MCF 10A (cell line): ENCODE measurements around the gene CIT. TPM values are rescaled to one million over a fixed set of nuclear protein-coding genes. Genes with fewer than 3 reads are reported as not detected.

Experiments used
- BruUV-seq: library from RNA; stranded (reverse); fragments of 400-500 nt; replicated peaks from 2 replicates; lab custom pipeline; 2021; lab: Mats Ljungman, UMichigan
- CTCF ChIA-PET: fragments of 300-600 bp; sonication (Branson Sonifier 250); formaldehyde crosslinking; extraction: SDS; loops from one replicate; lab custom pipeline; 2021; ENCODE audit warnings: antibody characterized with exemption, inconsistent platforms; lab: Yijun Ruan, JAX
- POLR2A ChIA-PET: fragments of 300-600, 350-650 bp; sonication (Branson Sonifier 250); formaldehyde crosslinking; extraction: SDS; loops from one replicate; lab custom pipeline; 2020; ENCODE audit warnings: antibody characterized with exemption, inconsistent platforms; lab: Yijun Ruan, JAX
- DNase-seq: peaks from one replicate; pipeline ENCODE4 v3.0.0-alpha.2; 2018; ENCODE audit not compliant: unreplicated experiment
- H3K27ac Mint-ChIP-seq: one replicate; pipeline ENCODE4 v1.8.0; 2022; ENCODE audit warnings: mild to moderate bottlenecking, low read depth, mixed read lengths; ENCODE audit not compliant: unreplicated experiment
- H3K27me3 Mint-ChIP-seq: one replicate; pipeline ENCODE4 v1.8.0; 2022; ENCODE audit warnings: mixed read lengths; ENCODE audit not compliant: insufficient read depth, unreplicated experiment
- H3K36me3 Mint-ChIP-seq: one replicate; pipeline ENCODE4 v1.8.0; 2022; ENCODE audit warnings: mild to moderate bottlenecking, moderate library complexity, mixed read lengths; ENCODE audit not compliant: insufficient read depth, unreplicated experiment
- H3K4me1 Mint-ChIP-seq: one replicate; pipeline ENCODE4 v1.8.0; 2022; ENCODE audit warnings: mixed read lengths; ENCODE audit not compliant: insufficient read depth, unreplicated experiment
- H3K4me3 Mint-ChIP-seq: one replicate; pipeline ENCODE4 v1.8.0; 2022; ENCODE audit warnings: mild to moderate bottlenecking, moderate library complexity, mixed read lengths; ENCODE audit not compliant: unreplicated experiment
- H3K9me3 Mint-ChIP-seq: one replicate; pipeline ENCODE4 v1.8.0; 2022; ENCODE audit warnings: mixed read lengths; ENCODE audit not compliant: unreplicated experiment
- intact Hi-C: fragments of 100-400 bp; cut with micrococcal nuclease; formaldehyde crosslinking; loops from 2 replicates; pipeline ENCODE4 v1.14.1; 2022
- total RNA-seq: library from RNA; stranded (reverse); gene quantifications from 2 replicates; pipeline ENCODE4 v1.2.3, GENCODE V29; 2022
- TF ChIP-seq, protein P1 (sequence below): fragments of 200-600 bp; IDR thresholded peaks from one replicate; pipeline ENCODE4 v1.8.0; 2022; ENCODE audit warnings: antibody characterized with exemption, mild to moderate bottlenecking; ENCODE audit not compliant: unreplicated experiment

The CIT gene
- total RNA-seq, 1 experiment from 2014 or later: 25.0 TPM

DNA sequence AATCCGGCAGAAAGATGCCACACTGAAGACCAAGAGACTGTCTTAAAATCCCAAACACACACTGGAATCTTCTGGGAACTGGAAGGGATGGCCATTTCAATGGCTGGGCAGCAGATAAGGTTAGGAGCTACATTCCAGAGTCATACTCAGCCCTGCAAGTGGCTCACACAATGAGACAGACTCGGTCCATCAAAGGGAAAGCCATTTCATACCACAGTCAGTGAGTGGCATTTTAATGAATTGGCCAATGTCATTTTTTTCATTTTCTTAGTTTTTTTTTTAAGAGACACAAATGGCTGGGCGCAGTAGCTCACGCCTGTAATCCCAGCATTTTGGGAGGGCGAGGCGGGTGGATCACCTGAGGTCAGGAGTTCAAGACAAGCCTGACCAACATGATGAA lies 17.9 kb downstream of the CIT start:
- intact Hi-C loops: no loop called here
- no peak overlapping the region for H3K27ac Mint-ChIP-seq
- H3K36me3 Mint-ChIP-seq: peaks cover 14% of the 10 kb centered on the region
- DNase-seq: no peak
- no TSS peak for BruUV-seq
- H3K27me3 Mint-ChIP-seq: no peaks in the 10 kb centered on the region
- H3K4me1 Mint-ChIP-seq: no peaks in the 10 kb centered on the region
- H3K9me3 Mint-ChIP-seq: no peaks in the 10 kb centered on the region
- TF ChIP-seq, protein P1, sequence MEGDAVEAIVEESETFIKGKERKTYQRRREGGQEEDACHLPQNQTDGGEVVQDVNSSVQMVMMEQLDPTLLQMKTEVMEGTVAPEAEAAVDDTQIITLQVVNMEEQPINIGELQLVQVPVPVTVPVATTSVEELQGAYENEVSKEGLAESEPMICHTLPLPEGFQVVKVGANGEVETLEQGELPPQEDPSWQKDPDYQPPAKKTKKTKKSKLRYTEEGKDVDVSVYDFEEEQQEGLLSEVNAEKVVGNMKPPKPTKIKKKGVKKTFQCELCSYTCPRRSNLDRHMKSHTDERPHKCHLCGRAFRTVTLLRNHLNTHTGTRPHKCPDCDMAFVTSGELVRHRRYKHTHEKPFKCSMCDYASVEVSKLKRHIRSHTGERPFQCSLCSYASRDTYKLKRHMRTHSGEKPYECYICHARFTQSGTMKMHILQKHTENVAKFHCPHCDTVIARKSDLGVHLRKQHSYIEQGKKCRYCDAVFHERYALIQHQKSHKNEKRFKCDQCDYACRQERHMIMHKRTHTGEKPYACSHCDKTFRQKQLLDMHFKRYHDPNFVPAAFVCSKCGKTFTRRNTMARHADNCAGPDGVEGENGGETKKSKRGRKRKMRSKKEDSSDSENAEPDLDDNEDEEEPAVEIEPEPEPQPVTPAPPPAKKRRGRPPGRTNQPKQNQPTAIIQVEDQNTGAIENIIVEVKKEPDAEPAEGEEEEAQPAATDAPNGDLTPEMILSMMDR: no peak
- H3K4me3 Mint-ChIP-seq: no peak overlapping the region
- ChIA-PET CTCF (no interaction called here), POLR2A (no interaction called here)

DNA sequence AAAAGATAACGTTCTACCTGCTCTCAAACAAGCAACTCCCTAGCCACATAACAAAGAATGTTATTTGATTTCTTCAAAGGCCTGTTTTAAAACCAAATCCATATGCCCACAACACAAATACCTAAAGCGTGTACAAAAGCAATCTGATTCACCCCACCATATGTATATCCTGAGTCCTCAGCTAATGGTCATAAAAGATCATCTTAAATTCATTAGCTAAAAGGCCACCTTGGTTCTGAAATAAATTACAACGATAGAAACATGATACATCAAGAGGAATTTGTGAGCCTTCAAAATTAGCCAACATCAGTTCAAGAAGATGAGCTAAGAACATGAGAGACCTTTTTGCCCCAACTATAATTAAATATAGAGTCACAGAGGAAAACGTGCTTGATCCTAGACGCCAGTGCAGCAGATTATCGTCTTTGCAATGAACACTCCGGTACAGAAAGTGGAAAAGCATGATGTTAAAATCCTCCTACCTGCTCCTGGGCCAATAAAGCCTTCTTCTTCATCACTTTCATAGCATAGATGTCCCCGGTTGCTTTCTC lies 20.0 kb downstream of the CIT start:
- TF ChIP-seq, protein P1: no peak
- H3K27ac Mint-ChIP-seq: peak overlapping the region; percentile 61
- intact Hi-C loops: no loop called here
- no peaks in the 10 kb centered on the region for H3K4me1 Mint-ChIP-seq
- CTCF ChIA-PET: interaction anchor here (0.8 to 1.3 kb wide), 3 partner anchors 11 to 19 kb away, joined by 3 to 4 read pairs (median 4); no protein-coding TSS in a partner anchor
- no peak overlapping the region for H3K4me3 Mint-ChIP-seq
- H3K9me3 Mint-ChIP-seq: no peaks in the 10 kb centered on the region
- no peak for DNase-seq
- no peaks in the 10 kb centered on the region for H3K27me3 Mint-ChIP-seq
- peaks cover 14% of the 10 kb centered on the region for H3K36me3 Mint-ChIP-seq
- POLR2A ChIA-PET: interaction anchor here (0.8 kb wide), 1 partner anchor 46 kb away, joined by 4 read pairs; no protein-coding TSS in a partner anchor
- no TSS peak for BruUV-seq

DNA sequence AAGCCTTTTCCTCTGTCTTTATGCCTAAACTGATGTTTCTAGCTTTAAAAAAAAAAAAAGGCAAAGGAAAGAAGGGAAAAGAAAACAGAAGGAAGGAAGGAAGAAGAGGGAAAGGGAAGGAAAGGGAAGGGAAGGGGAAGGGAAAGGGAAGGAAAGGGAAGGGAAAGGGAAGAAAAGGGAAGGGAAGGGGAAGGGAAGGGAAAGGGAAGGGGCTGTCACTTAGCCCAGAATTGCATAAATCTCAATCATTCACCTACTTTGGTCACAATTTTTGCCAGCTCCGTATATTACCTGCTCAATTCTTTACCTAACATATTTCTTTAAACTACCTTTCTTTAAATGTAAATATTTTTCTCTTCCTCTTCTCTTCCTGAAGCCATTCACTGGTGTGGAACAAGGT lies 26.8 kb downstream of the CIT start:
- Mint-ChIP-seq H3K9me3 (no peaks in the 10 kb centered on the region), H3K4me3 (no peak overlapping the region), H3K27me3 (no peaks in the 10 kb centered on the region), H3K36me3 (peaks cover 18% of the 10 kb centered on the region), H3K27ac (peak overlapping the region; percentile 42), H3K4me1 (no peaks in the 10 kb centered on the region)
- intact Hi-C loops: no loop called here
- ChIA-PET CTCF (interaction anchor here (0.5 to 1.1 kb wide), 2 partner anchors 18 to 1466 kb away, joined by 3 to 6 read pairs; no protein-coding TSS in a partner anchor), POLR2A (no interaction called here)
- BruUV-seq: no TSS peak
- TF ChIP-seq, protein P1: no peak
- no peak for DNase-seq

DNA sequence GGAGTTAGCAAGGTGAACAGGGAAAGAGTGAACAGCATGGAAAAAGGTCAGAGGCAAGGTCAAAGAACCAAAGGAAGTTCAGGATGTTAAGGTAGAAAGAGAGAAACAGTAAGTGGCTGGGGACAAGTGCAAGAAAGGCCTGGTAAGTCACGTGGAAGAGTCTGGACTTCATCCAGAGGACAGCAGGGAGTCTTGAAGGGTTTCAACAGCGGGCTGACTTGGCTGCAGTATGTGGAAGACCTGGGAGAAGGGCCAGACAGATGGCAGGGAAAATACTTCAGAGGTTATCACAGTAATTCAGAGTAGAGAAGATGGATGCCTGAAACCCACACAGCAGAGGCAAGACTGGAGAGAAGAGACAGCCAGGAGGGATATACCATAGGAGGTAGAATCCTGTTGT lies 34.0 kb downstream of the CIT start:
- no peak overlapping the region for H3K4me3 Mint-ChIP-seq
- peaks cover 15% of the 10 kb centered on the region for H3K36me3 Mint-ChIP-seq
- no peak overlapping the region for H3K27ac Mint-ChIP-seq

More for the DNA sequence above, 34.0 kb downstream of the CIT start:
- intact Hi-C loops: no loop called here
- no TSS peak for BruUV-seq
- no peaks in the 10 kb centered on the region for H3K9me3 Mint-ChIP-seq
- CTCF ChIA-PET: no interaction called here
- POLR2A ChIA-PET: no interaction called here
- peaks cover 9% of the 10 kb centered on the region for H3K4me1 Mint-ChIP-seq
- peak; percentile 82 for DNase-seq
- no peaks in the 10 kb centered on the region for H3K27me3 Mint-ChIP-seq
- TF ChIP-seq, protein P1: no peak
